ENCODE data around the gene ITGA1.

DNA sequence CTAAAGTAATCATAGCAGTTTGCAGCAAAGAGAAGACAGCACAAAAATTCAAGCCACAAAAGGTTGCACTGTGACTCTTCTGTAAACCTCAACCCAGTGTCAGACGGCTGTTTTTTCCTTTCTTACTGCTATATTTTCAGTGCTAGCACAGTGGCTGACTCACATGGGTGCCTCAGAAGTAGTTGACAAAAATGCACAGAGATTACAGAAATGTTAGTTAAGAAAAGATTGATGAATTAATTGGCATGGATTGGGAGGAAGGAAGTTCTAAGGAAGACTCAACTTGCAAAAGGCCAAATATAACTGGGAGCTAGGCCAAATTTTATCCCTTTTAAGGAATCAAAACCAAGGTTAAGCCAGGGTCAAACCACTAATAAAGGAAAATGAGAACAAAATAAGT lies 43.7 kb upstream of the ITGA1 start:
- TF ChIP-seq CTCF (IDR thresholded peaks at IDR 0.05; ENCODE audit: insufficient read depth, low read length) (no peak), POLR2AphosphoS5 (IDR thresholded peaks at IDR 0.05; ENCODE audit: low read depth) (no peak), SPI1 (IDR thresholded peaks at IDR 0.05; ENCODE audit: borderline replicate concordance, low read depth) (no peak), REST (IDR thresholded peaks at IDR 0.05; ENCODE audit: insufficient replicate concordance, low read depth) (no peak), GABPA (IDR thresholded peaks at IDR 0.05; ENCODE audit: low read depth) (no peak)
